Panc1 (cell line): ENCODE data around the gene NPIPB4. TPM values are rescaled to one million over a fixed set of nuclear protein-coding genes. Genes with fewer than 3 reads are reported as not detected.
"Not testable (repeated sequence)": the region's sequence is repeated elsewhere in the genome, so short reads cannot be mapped to it uniquely, and the experiment has no call there.

Experiments used
- ATAC-seq: fragments of 200-7000 bp; cut with Tn5 transposase; 2 replicates; pipeline ENCODE4 v1.9.1; 2020; ENCODE audit warnings: mild to moderate bottlenecking, moderate library complexity
- BruUV-seq: library from RNA; stranded (reverse); fragments of 400-500 nt; replicated peaks from 2 replicates; lab custom pipeline; 2021; lab: Mats Ljungman, UMichigan
- CTCF ChIA-PET: fragments of 300-600 bp; sonication (Branson Sonifier 250); formaldehyde crosslinking; loops from one replicate; lab custom pipeline; 2022; ENCODE audit warnings: antibody characterized with exemption; lab: Charles Lee
- POLR2A ChIA-PET: fragments of 300-600 bp; sonication (Branson Sonifier 250); formaldehyde crosslinking; loops from one replicate; lab custom pipeline; 2022; ENCODE audit warnings: antibody characterized with exemption; lab: Charles Lee
- DNase-seq: peaks from one replicate; pipeline ENCODE4 v3.0.0-alpha.2; 2010; ENCODE audit warnings: low read depth, low spot score
- H3K27ac ChIP-seq: 2 replicates; pipeline ENCODE4 v1.5.1; 2011; ENCODE audit warnings: mild to moderate bottlenecking, low read length, inconsistent platforms
- H3K27me3 ChIP-seq: fragments of 200-500 bp; sonication (Bioruptor generic); 2 replicates; pipeline ENCODE4 v1.6.0; 2014; ENCODE audit warnings: low read length, inconsistent platforms; ENCODE audit not compliant: control insufficient read depth, insufficient read depth
- H3K36me3 ChIP-seq: fragments of 200-500 bp; sonication (Bioruptor generic); 2 replicates; pipeline ENCODE4 v1.5.1; 2014; ENCODE audit warnings: inconsistent platforms, mild to moderate bottlenecking, low read length, moderate library complexity; ENCODE audit not compliant: control insufficient read depth, insufficient read depth
- H3K4me1 ChIP-seq: 2 replicates; pipeline ENCODE4 v1.5.1; 2011; ENCODE audit warnings: inconsistent platforms, mild to moderate bottlenecking, low read length, moderate library complexity; ENCODE audit not compliant: control insufficient read depth, insufficient read depth
- H3K4me3 ChIP-seq, 2 experiments: 2 replicates each; pipeline ENCODE4 v1.5.1; 2011 to 2012; ENCODE audit warnings: low read depth in 2 of 2, low read length in 2 of 2, mild to moderate bottlenecking in 2 of 2, inconsistent platforms in 1 of 2, moderate library complexity in 1 of 2
- H3K9me3 ChIP-seq: fragments of 200-500 bp; sonication (Bioruptor generic); 2 replicates; pipeline ENCODE4 v1.5.1; 2014; ENCODE audit warnings: low read depth, mild to moderate bottlenecking, inconsistent platforms, low read length, moderate library complexity; ENCODE audit not compliant: control insufficient read depth, insufficient read depth
- POLR2AphosphoS5 ChIP-seq: IDR thresholded peaks from 2 replicates; pipeline ENCODE4 v1.6.1; 2012; ENCODE audit warnings: mild to moderate bottlenecking, low read depth, low read length, moderate library complexity
- TCF7L2 ChIP-seq: IDR thresholded peaks from 2 replicates; pipeline ENCODE4 v1.6.1; 2011; ENCODE audit warnings: mild to moderate bottlenecking, low read depth, low read length, inconsistent platforms
- in situ Hi-C: cut with HindIII; loops from 2 replicates; pipeline ENCODE4 v1.10.0; 2016; ENCODE audit warnings: low sequenced_read_pairs, low pct_unique_long_range_greater_than_20kb
- intact Hi-C: fragments of 100-400 bp; cut with micrococcal nuclease; formaldehyde crosslinking; loops from one replicate; pipeline ENCODE4 v1.10.0; 2022; ENCODE audit not compliant: unreplicated experiment
- total RNA-seq: library from RNA; stranded (reverse); gene quantifications from one replicate; pipeline ENCODE4 v1.2.1, GENCODE V29; 2021; ENCODE audit not compliant: unreplicated experiment

The NPIPB4 gene
- total RNA-seq, 1 experiment from 2014 or later = 87.8 TPM

DNA sequence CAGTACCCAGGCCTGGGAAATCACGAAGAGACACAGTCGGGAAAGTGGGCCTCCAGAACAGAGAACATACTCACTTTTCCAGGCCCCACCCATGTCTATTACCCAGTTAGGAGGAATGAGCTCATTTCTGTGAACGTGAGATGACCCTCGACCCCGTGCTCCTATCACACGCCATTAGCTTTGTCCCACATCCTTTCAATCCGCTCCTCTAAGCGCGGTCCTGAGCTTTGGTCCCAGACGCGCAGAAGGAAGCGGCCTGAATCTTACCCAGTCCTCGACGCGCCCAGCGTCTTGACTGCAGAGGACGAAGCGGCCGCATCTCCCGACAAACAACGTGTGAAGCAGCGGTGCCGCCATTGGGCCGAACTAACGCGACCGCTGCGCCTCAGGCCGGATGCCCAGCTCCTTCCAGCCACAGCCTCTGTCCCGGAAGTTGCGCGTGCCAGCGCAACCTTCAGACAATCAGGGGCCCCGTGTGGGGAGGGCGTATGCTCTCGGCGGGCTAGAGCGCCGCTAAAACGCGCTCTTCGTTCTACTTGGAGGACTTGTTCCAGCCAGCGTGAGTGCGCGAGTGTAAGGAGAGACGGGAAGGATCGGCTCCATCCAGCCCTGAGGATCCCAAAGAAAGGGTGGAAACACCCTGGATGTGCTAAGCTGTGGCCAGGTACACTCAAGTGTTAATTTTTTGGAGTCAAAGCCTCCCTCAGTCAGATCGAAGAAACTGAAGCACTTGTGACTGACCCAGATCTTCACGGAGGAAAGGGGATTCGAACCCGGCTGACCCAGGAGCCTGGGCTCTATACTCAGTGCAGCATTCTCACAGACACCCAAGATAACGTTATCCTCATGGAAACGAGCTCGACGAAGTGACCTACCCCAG lies 37.3 kb downstream of the NPIPB4 start:
- in situ Hi-C loops, H3K4me1 ChIP-seq, H3K36me3 ChIP-seq, H3K9me3 ChIP-seq, intact Hi-C loops, H3K27me3 ChIP-seq, POLR2A ChIA-PET, DNase-seq: not testable (repeated sequence)
- ATAC-seq = peak; percentile 98
- peak; percentile 95 for TF ChIP-seq TCF7L2
- peak; percentile 64 for TF ChIP-seq POLR2AphosphoS5
- BruUV-seq = TSS peak; percentile 98
- peak overlapping the region; percentile 56 to 74 for H3K4me3 ChIP-seq
- CTCF ChIA-PET = interaction anchor here (0.7 kb wide), 1 partner anchor 192 kb away, joined by 3 read pairs; no protein-coding TSS in a partner anchor
- H3K27ac ChIP-seq = peak overlapping the region; percentile 90

DNA sequence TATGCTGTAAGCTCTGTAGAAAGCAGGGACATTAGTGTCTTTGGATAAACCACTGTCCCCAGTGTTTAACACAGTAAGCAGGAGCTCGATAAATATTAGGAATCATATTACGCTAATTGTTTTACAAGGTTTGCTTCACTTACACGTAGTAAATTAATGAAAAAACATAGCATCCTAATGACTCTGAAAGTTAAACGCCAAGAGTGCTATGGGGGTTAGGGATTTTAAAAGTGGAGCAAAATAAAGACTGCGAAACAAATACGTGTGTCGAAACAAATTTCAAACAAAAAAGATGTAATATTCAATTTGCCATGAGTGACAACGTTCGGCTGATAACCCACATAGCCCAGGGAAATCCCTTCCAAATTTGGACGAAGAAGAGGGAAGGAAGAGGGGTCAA lies 37.9 kb downstream of the NPIPB4 start:
- H3K4me3 ChIP-seq = peak overlapping the region; percentile 56 to 74
- H3K27me3 ChIP-seq, H3K36me3 ChIP-seq, H3K9me3 ChIP-seq, in situ Hi-C loops, ATAC-seq, DNase-seq, H3K4me1 ChIP-seq, intact Hi-C loops, POLR2A ChIA-PET: not testable (repeated sequence)
- TSS peak; percentile 88 for BruUV-seq
- CTCF ChIA-PET = interaction anchor here (0.7 kb wide), 1 partner anchor 193 kb away, joined by 3 read pairs; no protein-coding TSS in a partner anchor
- peak overlapping the region; percentile 90; the same call in 1 of the 2 replicates for H3K27ac ChIP-seq

DNA sequence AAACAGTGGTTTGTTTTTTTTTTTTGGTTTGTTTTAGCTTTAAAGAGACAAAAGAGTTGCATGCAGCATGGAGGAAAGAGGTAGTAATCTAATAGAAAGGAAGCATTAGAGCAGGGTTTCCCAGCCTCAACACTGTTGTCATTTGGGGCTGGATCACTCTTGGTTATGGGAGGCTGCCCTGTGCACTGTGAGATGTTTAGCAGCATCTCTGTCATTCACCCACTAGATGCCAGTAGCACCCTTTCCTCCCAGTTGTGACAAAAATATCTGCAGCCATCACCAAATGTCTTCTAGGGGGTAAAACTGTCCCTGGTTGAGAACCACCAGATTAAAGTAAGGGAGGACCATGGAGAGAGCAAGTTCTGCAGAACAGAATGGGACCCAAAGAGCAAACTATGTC lies 40.5 kb downstream of the NPIPB4 start:
- H3K4me3 ChIP-seq, POLR2A ChIA-PET, in situ Hi-C loops, H3K4me1 ChIP-seq, H3K36me3 ChIP-seq, H3K27ac ChIP-seq, DNase-seq, ATAC-seq, H3K9me3 ChIP-seq, H3K27me3 ChIP-seq, intact Hi-C loops, BruUV-seq, CTCF ChIA-PET: not testable (repeated sequence)

DNA sequence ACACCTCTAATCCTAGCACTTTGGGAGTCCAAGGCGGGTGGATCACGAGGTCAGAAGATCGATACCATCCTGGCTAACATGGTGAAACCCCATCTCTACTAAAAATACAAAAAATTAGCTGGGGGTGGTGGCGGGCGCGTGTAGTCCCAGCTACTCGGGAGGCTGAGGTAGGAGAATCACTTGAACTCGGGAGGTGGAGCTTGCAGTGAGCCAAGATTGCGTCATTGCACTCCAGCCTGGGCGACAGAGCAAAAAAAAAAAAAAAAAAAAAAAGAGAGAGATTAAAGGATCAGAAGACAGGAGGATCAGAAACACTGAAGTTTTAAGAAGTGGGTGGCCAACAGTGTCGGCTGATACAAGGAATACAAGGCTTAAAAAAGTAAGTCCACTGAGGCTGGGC lies 41.9 kb downstream of the NPIPB4 start:
- H3K27ac ChIP-seq, H3K9me3 ChIP-seq, H3K4me1 ChIP-seq, CTCF ChIA-PET, POLR2A ChIA-PET, H3K4me3 ChIP-seq, in situ Hi-C loops, intact Hi-C loops, BruUV-seq, ATAC-seq, H3K27me3 ChIP-seq, DNase-seq, H3K36me3 ChIP-seq: not testable (repeated sequence)

DNA sequence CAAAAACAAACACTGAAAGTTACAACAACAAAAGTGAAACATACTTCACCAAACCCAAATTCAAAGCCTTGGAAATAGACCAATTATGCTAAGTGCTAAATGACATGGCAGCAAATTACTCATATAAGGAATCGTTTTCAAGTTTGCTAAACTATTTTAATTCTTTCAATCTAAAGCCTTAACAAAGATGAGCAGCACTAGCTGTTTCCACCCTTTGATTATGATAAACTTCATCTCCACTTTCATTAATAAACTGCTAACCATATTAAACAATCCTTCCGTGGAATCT lies 55.2 kb downstream of the NPIPB4 start:
- intact Hi-C loops, in situ Hi-C loops, CTCF ChIA-PET: not testable (repeated sequence)

More for the DNA sequence above, 55.2 kb downstream of the NPIPB4 start:
- H3K36me3 ChIP-seq, ATAC-seq, H3K27me3 ChIP-seq, H3K4me1 ChIP-seq, DNase-seq, H3K9me3 ChIP-seq, POLR2A ChIA-PET, BruUV-seq, H3K4me3 ChIP-seq, H3K27ac ChIP-seq: not testable (repeated sequence)
